OCI-LY1 (cell line): Measurements from ENCODE around the gene AIMP1.

Experiments used
- H2AFZ ChIP-seq: fragments of 200-600 bp; sonication (generic), shearing (Covaris generic); 2 replicates; pipeline ENCODE4 v1.6.0; 2014; ENCODE audit warnings: antibody characterized with exemption, mild to moderate bottlenecking, low read length
- H3F3A ChIP-seq: fragments of 200-600 bp; sonication (generic), shearing (Covaris generic); 2 replicates; pipeline ENCODE4 v1.6.0; 2014; ENCODE audit warnings: mild to moderate bottlenecking, antibody characterized with exemption, low read length, moderate library complexity; ENCODE audit not compliant: insufficient read depth
- H3K27ac ChIP-seq: fragments of 200-600 bp; sonication (generic); 2 replicates; pipeline ENCODE4 v1.5.1; 2014; ENCODE audit warnings: low read length, mixed run types, mild to moderate bottlenecking, low read depth; ENCODE audit not compliant: poor library complexity, severe bottlenecking
- H3K27me3 ChIP-seq: fragments of 200-600 bp; sonication (generic); 2 replicates; pipeline ENCODE4 v1.6.0; 2014; ENCODE audit warnings: antibody characterized with exemption, mild to moderate bottlenecking, low read length, moderate library complexity; ENCODE audit not compliant: insufficient read depth
- H3K36me3 ChIP-seq: fragments of 200-600 bp; sonication (generic); 2 replicates; pipeline ENCODE4 v1.6.1; 2014; ENCODE audit warnings: mild to moderate bottlenecking, antibody characterized with exemption, low read length, moderate library complexity, mixed read lengths; ENCODE audit not compliant: insufficient read depth
- H3K4me1 ChIP-seq: fragments of 200-600 bp; sonication (generic); 2 replicates; pipeline ENCODE4 v1.5.1; 2014; ENCODE audit warnings: mild to moderate bottlenecking, low read length, moderate library complexity; ENCODE audit not compliant: insufficient read depth, severe bottlenecking
- H3K4me2 ChIP-seq: fragments of 200-600 bp; sonication (generic), shearing (Covaris generic); 2 replicates; pipeline ENCODE4 v1.6.1; 2014; ENCODE audit warnings: low read length
- H3K4me3 ChIP-seq: fragments of 200-600 bp; sonication (generic); 2 replicates; pipeline ENCODE4 v1.5.1; 2014; ENCODE audit warnings: low read length, low read depth, mild to moderate bottlenecking, mixed read lengths; ENCODE audit not compliant: poor library complexity, severe bottlenecking
- H3K79me2 ChIP-seq: fragments of 200-600 bp; shearing (Covaris generic); 2 replicates; pipeline ENCODE4 v1.6.1; 2016; ENCODE audit warnings: mixed run types, low read length, mixed read lengths; ENCODE audit not compliant: insufficient read depth
- H3K9ac ChIP-seq: fragments of 200-600 bp; sonication (generic), shearing (Covaris generic); 2 replicates; pipeline ENCODE4 v1.6.1; 2014; ENCODE audit warnings: mild to moderate bottlenecking, low read length, mixed read lengths
- H3K9me2 ChIP-seq: fragments of 200-600 bp; sonication (generic), shearing (Covaris generic); 2 replicates; pipeline ENCODE4 v1.6.1; 2014; ENCODE audit warnings: low read depth, mild to moderate bottlenecking, low read length, mixed read lengths
- H3K9me3 ChIP-seq: fragments of 200-600 bp; shearing (Covaris generic); 2 replicates; pipeline ENCODE4 v1.6.1; 2014; ENCODE audit warnings: low read length, mixed read lengths
- H4K20me1 ChIP-seq: fragments of 200-600 bp; sonication (generic), shearing (Covaris generic); 2 replicates; pipeline ENCODE4 v1.6.0; 2016; ENCODE audit warnings: mild to moderate bottlenecking, low read length; ENCODE audit not compliant: insufficient read depth
- CTCF ChIP-seq: fragments of 200-600 bp; sonication (generic), shearing (Covaris generic); IDR thresholded peaks from 2 replicates; pipeline ENCODE4 v1.5.1; 2017; ENCODE audit warnings: mild to moderate bottlenecking, antibody characterized with exemption, low read length, moderate library complexity, mixed read lengths
- EZH2 ChIP-seq: fragments of 200-600 bp; sonication (generic), shearing (Covaris generic); IDR thresholded peaks from 2 replicates; pipeline ENCODE4 v1.8.0; 2017; ENCODE audit warnings: borderline replicate concordance, mixed run types, mild to moderate bottlenecking, antibody characterized with exemption, low read length, moderate library complexity, mixed read lengths

The AIMP1 gene

DNA sequence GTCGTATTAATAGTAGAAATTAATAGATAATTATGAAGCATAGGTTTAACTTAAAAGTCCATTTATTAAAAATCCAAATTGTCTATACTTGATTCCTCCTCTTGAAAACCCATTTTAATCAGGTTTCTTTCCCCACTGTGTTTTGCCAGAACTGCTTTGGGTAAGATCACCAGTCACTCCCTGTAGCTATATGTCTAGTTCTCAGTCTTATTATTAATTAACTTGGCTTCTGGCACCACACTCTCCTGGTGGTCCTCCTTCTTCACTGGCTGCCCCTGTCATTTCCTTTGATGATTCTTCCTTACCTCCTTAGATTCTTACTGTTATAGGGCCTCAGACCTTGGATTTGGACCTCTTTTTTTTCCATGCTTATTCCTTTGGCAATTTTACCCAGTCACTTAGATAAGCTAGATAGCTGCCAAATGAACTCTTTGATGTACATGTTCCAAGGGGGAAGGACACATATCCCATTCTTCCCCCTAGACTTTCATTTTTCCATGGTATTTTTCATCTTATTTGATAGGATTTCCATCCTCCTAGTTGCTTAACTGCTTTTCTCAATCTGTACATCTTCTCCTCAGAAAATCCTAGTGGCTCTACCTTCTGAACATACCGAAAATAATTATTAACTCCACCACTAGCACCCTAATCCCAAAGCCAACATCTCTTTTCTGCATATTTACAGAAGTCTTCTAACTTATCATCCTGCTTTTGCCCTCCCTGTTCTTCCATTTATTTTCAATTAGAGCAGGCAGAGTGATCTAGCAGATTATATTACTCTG is 27.7 kb downstream of the AIMP1 start:
- Histone ChIP-seq H3K79me2 (peaks cover 13% of the 10 kb centered on the region), H3K4me3 (no peak overlapping the region), H3K4me2 (no peak overlapping the region), H4K20me1 (no peaks in the 10 kb centered on the region), H3F3A (no peaks in the 10 kb centered on the region), H3K9me3 (no peaks in the 10 kb centered on the region), H3K4me1 (no peaks in the 10 kb centered on the region), H3K36me3 (peaks cover 49% of the 10 kb centered on the region), H3K27me3 (no peaks in the 10 kb centered on the region), H3K27ac (no peak overlapping the region), H3K9me2 (no peaks in the 10 kb centered on the region), H3K9ac (no peak overlapping the region), H2AFZ (no peak overlapping the region)
- no peak for TF ChIP-seq EZH2
- no peak for TF ChIP-seq CTCF

GRCh38 chr4:106344647-106344970 is 28.3 kb downstream of the AIMP1 start:
- no peaks in the 10 kb centered on the region for H3K9me2 ChIP-seq
- H3K79me2 ChIP-seq, result peaks cover 13% of the 10 kb centered on the region
- H3K9me3 ChIP-seq, result no peaks in the 10 kb centered on the region
- H3K27me3 ChIP-seq, result no peaks in the 10 kb centered on the region
- H3K27ac ChIP-seq, result no peak overlapping the region
- no peaks in the 10 kb centered on the region for H3F3A ChIP-seq
- H3K4me2 ChIP-seq, result no peak overlapping the region
- no peak overlapping the region for H3K9ac ChIP-seq
- no peak overlapping the region for H3K4me3 ChIP-seq
- H3K36me3 ChIP-seq, result peaks cover 49% of the 10 kb centered on the region
- H3K4me1 ChIP-seq, result no peaks in the 10 kb centered on the region
- no peak overlapping the region for H2AFZ ChIP-seq
- no peaks in the 10 kb centered on the region for H4K20me1 ChIP-seq
- TF ChIP-seq EZH2, result no peak

GRCh38 chr4:106347167-106347566 is 30.8 kb downstream of the AIMP1 start:
- Histone ChIP-seq H3K4me3 (no peak overlapping the region), H3K9ac (no peak overlapping the region), H3F3A (no peaks in the 10 kb centered on the region), H4K20me1 (no peaks in the 10 kb centered on the region), H3K27me3 (no peaks in the 10 kb centered on the region), H3K9me3 (no peaks in the 10 kb centered on the region), H3K27ac (no peak overlapping the region), H3K79me2 (peaks cover 10% of the 10 kb centered on the region; the same call in 1 of the 2 replicates), H3K4me2 (no peak overlapping the region), H3K9me2 (no peaks in the 10 kb centered on the region), H3K4me1 (no peaks in the 10 kb centered on the region), H2AFZ (no peak overlapping the region), H3K36me3 (peaks cover 26% of the 10 kb centered on the region; the same call in 1 of the 2 replicates)
- TF ChIP-seq CTCF, result no peak
- no peak for TF ChIP-seq EZH2

- no peak overlapping the region for H3K4me2 ChIP-seq
- no peaks in the 10 kb centered on the region for H3K79me2 ChIP-seq
- H3F3A ChIP-seq, result no peaks in the 10 kb centered on the region
- H3K27me3 ChIP-seq, result no peaks in the 10 kb centered on the region
- no peaks in the 10 kb centered on the region for H3K9me3 ChIP-seq
- H3K36me3 ChIP-seq, result peaks cover 21% of the 10 kb centered on the region; the same call in 1 of the 2 replicates
- no peak overlapping the region for H3K4me3 ChIP-seq
- no peaks in the 10 kb centered on the region for H3K4me1 ChIP-seq
- H3K27ac ChIP-seq, result no peak overlapping the region
- TF ChIP-seq EZH2, result no peak
- no peak for TF ChIP-seq CTCF
- no peaks in the 10 kb centered on the region for H3K9me2 ChIP-seq
- H4K20me1 ChIP-seq, result no peaks in the 10 kb centered on the region
- H3K9ac ChIP-seq, result no peak overlapping the region
- H2AFZ ChIP-seq, result no peak overlapping the region
Measured at GRCh38 chr4:106351016-106351415, 34.7 kb downstream of the AIMP1 start.
